Measurements from ENCODE around the gene KPTN.

DNA sequence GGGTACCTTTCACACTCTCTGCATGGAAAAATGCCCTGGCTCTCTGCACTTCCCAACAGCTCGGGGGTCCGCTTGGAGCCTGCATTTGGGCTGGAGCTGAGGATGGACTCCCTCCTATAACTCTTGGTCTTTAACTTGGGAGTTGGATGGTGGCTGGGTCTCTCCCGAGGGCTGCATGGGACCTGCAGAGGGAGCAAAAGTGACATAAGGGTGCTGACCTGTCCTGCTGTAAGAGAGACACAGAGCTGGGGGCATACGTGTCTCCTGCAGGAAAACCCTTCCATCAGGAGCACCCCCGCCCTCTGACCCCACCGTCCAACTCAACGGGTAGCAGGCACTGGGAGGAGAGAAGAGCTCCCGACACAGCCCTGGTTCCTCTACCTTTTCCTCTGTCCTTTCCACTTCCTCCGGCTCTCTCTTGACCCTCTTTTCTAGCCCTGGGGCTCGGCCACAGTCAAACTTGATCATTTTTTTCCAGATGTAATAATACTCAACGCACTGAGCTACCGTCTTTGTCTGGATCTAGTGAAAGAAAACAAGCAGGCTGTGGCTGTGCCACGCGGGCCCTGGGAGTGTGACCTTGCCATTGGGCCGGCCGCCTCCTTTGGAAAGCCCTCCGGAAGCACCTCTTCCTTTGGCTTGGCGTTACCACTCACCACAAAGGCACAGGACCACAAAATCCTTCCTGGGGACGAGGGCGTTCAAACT is 37.6 kb upstream of the KPTN start:
- TF ChIP-seq POLR2A (IDR thresholded peaks at IDR 0.05): no peak
- TF ChIP-seq, protein P1, sequence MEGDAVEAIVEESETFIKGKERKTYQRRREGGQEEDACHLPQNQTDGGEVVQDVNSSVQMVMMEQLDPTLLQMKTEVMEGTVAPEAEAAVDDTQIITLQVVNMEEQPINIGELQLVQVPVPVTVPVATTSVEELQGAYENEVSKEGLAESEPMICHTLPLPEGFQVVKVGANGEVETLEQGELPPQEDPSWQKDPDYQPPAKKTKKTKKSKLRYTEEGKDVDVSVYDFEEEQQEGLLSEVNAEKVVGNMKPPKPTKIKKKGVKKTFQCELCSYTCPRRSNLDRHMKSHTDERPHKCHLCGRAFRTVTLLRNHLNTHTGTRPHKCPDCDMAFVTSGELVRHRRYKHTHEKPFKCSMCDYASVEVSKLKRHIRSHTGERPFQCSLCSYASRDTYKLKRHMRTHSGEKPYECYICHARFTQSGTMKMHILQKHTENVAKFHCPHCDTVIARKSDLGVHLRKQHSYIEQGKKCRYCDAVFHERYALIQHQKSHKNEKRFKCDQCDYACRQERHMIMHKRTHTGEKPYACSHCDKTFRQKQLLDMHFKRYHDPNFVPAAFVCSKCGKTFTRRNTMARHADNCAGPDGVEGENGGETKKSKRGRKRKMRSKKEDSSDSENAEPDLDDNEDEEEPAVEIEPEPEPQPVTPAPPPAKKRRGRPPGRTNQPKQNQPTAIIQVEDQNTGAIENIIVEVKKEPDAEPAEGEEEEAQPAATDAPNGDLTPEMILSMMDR (IDR thresholded peaks at IDR 0.05): no peak
